ENCODE measurements around the gene BCL6B.

Gene BCL6B

GRCh38 chr17:7068268-7068667 lies 45.4 kb downstream of the BCL6B start:
- Histone ChIP-seq H3K27ac (no peak overlapping the region), H3K4me1 (peaks cover 0 to 24% (median 4%) of the 10 kb centered on the region in 10 experiments; a peak in 8 of 20 replicates), H3K9ac (no peak overlapping the region), H3K9me3 (replicated peaks in 1 of 11) (peaks cover 17 to 28% (median 22%) of the 10 kb centered on the region in 11 experiments), H4K20me1 (no peaks in the 10 kb centered on the region), H3K27me3 (no peaks in the 10 kb centered on the region), H3K4me3 (no peak overlapping the region), H3K36me3 (peaks cover 0 to 5% (median 0%) of the 10 kb centered on the region in 11 experiments; a peak in 1 of 22 replicates), H3K4me2 (no peak overlapping the region)
- TF ChIP-seq Cebpa-rat (IDR thresholded peaks at IDR 0.05), result no peak

GRCh38 chr17:7070712-7071111 lies 47.9 kb downstream of the BCL6B start:
- Histone ChIP-seq H3K4me1 (peaks cover 0 to 7% (median 0%) of the 10 kb centered on the region in 10 experiments; a peak in 1 of 20 replicates), H3K4me3 (no peak overlapping the region), H3K4me2 (no peak overlapping the region), H3K9ac (no peak overlapping the region), H3K36me3 (peaks cover 0 to 7% (median 0%) of the 10 kb centered on the region in 11 experiments; a peak in 3 of 22 replicates), H3K9me3 (replicated peaks in 1 of 11) (peaks cover 17 to 28% (median 22%) of the 10 kb centered on the region in 11 experiments), H3K27ac (no peak overlapping the region), H4K20me1 (no peaks in the 10 kb centered on the region), H3K27me3 (no peaks in the 10 kb centered on the region)
- no peak for TF ChIP-seq Cebpa-rat (IDR thresholded peaks at IDR 0.05)

- Histone ChIP-seq H3K4me2 (peak overlapping the region in 2 of 11 experiments; percentile 2 to 12; a peak in 1 of 22 replicates), H3K27ac (no peak overlapping the region), H3K36me3 (peaks cover 0 to 7% (median 0%) of the 10 kb centered on the region in 11 experiments; a peak in 3 of 22 replicates), H3K9ac (no peak overlapping the region), H3K4me3 (no peak overlapping the region), H4K20me1 (no peaks in the 10 kb centered on the region), H3K27me3 (no peaks in the 10 kb centered on the region), H3K4me1 (peaks cover 0 to 7% (median 0%) of the 10 kb centered on the region in 10 experiments; a peak in 1 of 20 replicates), H3K9me3 (replicated peaks in 1 of 11) (peaks cover 13 to 21% (median 19%) of the 10 kb centered on the region in 11 experiments)
- no peak for TF ChIP-seq Cebpa-rat (IDR thresholded peaks at IDR 0.05)
Measured at GRCh38 chr17:7072406-7072805, 49.6 kb downstream of the BCL6B start.

GRCh38 chr17:7074931-7075330 lies 52.1 kb downstream of the BCL6B start:
- H3K9me3 ChIP-seq (replicated peaks in 1 of 11), result no peaks in the 10 kb centered on the region
- H4K20me1 ChIP-seq, result no peaks in the 10 kb centered on the region
- no peaks in the 10 kb centered on the region for H3K27me3 ChIP-seq
- H3K27ac ChIP-seq, result no peak overlapping the region
- no peak overlapping the region for H3K9ac ChIP-seq
- no peak overlapping the region for H3K4me2 ChIP-seq
- H3K36me3 ChIP-seq, result peaks cover 0 to 7% (median 0%) of the 10 kb centered on the region in 11 experiments; a peak in 2 of 22 replicates
- H3K4me1 ChIP-seq, result peaks cover 0 to 29% (median 5%) of the 10 kb centered on the region in 10 experiments; a peak in 16 of 20 replicates
- H3K4me3 ChIP-seq, result no peak overlapping the region
- TF ChIP-seq Cebpa-rat (IDR thresholded peaks at IDR 0.05), result no peak

GRCh38 chr17:7077911-7078546 lies 55.2 kb downstream of the BCL6B start:
- Histone ChIP-seq H3K27ac (no peak overlapping the region), H3K4me2 (peak overlapping the region in 2 of 11 experiments; percentile 88 to 89; a peak in 4 of 22 replicates), H3K9me3 (replicated peaks in 1 of 11) (no peaks in the 10 kb centered on the region), H4K20me1 (no peaks in the 10 kb centered on the region), H3K27me3 (no peaks in the 10 kb centered on the region), H3K4me1 (peaks cover 6 to 41% (median 25%) of the 10 kb centered on the region in 10 experiments; a peak in 18 of 20 replicates), H3K36me3 (peaks cover 0 to 7% (median 0%) of the 10 kb centered on the region in 11 experiments; a peak in 2 of 22 replicates), H3K9ac (no peak overlapping the region), H3K4me3 (no peak overlapping the region)
- TF ChIP-seq Cebpa-rat (IDR thresholded peaks at IDR 0.05), result no peak

- peaks cover 6 to 45% (median 26%) of the 10 kb centered on the region in 10 experiments; a peak in 18 of 20 replicates for H3K4me1 ChIP-seq
- no peaks in the 10 kb centered on the region for H3K27me3 ChIP-seq
- H3K9ac ChIP-seq, result no peak overlapping the region
- H3K4me2 ChIP-seq, result peak overlapping the region in 4 of 11 experiments; percentile 2 to 92 (median 88); a peak in 5 of 22 replicates
- no peaks in the 10 kb centered on the region for H4K20me1 ChIP-seq
- H3K9me3 ChIP-seq (replicated peaks in 1 of 11), result no peaks in the 10 kb centered on the region
- H3K36me3 ChIP-seq, result peaks cover 0 to 7% (median 0%) of the 10 kb centered on the region in 11 experiments; a peak in 2 of 22 replicates
- no peak for TF ChIP-seq Cebpa-rat (IDR thresholded peaks at IDR 0.05)
- no peak overlapping the region for H3K27ac ChIP-seq
- H3K4me3 ChIP-seq, result no peak overlapping the region
Measured at GRCh38 chr17:7078711-7079110, 55.9 kb downstream of the BCL6B start.

Measured in BLaER1 treated with 17β-estradiol and CSF1 and Interleukin-3, amounts not matched to agents 10 nM and 100 nM (cell line).